HepG2 (cell line): ENCODE measurements around the gene DUSP12.

ENCODE experiments used
- CHD4 ChIP-seq: fragments of 200-600 bp; sonication (generic); IDR thresholded peaks from 2 replicates; pipeline ENCODE4 v1.7.0; 2017; ENCODE audit warnings: mild to moderate bottlenecking, low read length, borderline replicate concordance
- CTCF ChIP-seq: sonication (generic); formaldehyde crosslinking; IDR thresholded peaks from 2 replicates; pipeline ENCODE4 v1.5.0; 2020; ENCODE audit warnings: mild to moderate bottlenecking, missing genetic modification reagents, moderate library complexity
- ELF4 ChIP-seq: sonication (generic); formaldehyde crosslinking; IDR thresholded peaks from 2 replicates; pipeline ENCODE4 v1.5.0; 2020; ENCODE audit warnings: missing genetic modification reagents, mild to moderate bottlenecking, moderate library complexity, borderline replicate concordance
- KAT8 ChIP-seq: IDR thresholded peaks from 2 replicates; pipeline ENCODE4 v1.6.1; 2016; ENCODE audit warnings: missing genetic modification reagents, missing compliant biosample characterization
- NFYC ChIP-seq: IDR thresholded peaks from 2 replicates; pipeline ENCODE4 v1.6.1; 2016; ENCODE audit warnings: missing genetic modification reagents, missing compliant biosample characterization
- SNAI1 ChIP-seq: sonication (generic); formaldehyde crosslinking; IDR thresholded peaks from 2 replicates; pipeline ENCODE4 v1.5.0; 2020; ENCODE audit warnings: mild to moderate bottlenecking, missing genetic modification reagents, borderline replicate concordance
- SUZ12 ChIP-seq: fragments of 150-350 bp; IDR thresholded peaks from 2 replicates; pipeline ENCODE4 v1.6.1; 2014; ENCODE audit warnings: low read depth, low read length
- TAF1 ChIP-seq: sonication (generic); formaldehyde crosslinking; IDR thresholded peaks from 2 replicates; pipeline ENCODE4 v1.4.0; 2020; ENCODE audit warnings: missing genetic modification reagents
- ZBTB42 ChIP-seq: sonication (generic); formaldehyde crosslinking; IDR thresholded peaks from 2 replicates; pipeline ENCODE4 v1.5.0; 2020; ENCODE audit warnings: mild to moderate bottlenecking, missing genetic modification reagents
- TF ChIP-seq, protein P1 (sequence below), 2 experiments: sonication (generic) in 1 of 2; formaldehyde crosslinking in 1 of 2; IDR thresholded peaks; 2 replicates each; pipeline versions ENCODE4 v1.4.0 to v1.6.1; 2018 to 2020; ENCODE audit warnings: missing genetic modification reagents in 2 of 2, borderline replicate concordance in 1 of 2, low read depth in 1 of 2, mild to moderate bottlenecking in 1 of 2, missing biosample characterization in 1 of 2
- TF ChIP-seq, protein P2 (sequence below): sonication (generic); formaldehyde crosslinking; IDR thresholded peaks from 2 replicates; pipeline ENCODE4 v1.4.0; 2020; ENCODE audit warnings: missing genetic modification reagents, borderline replicate concordance

- TF ChIP-seq ZBTB42 (CRISPR knock-in tag): no peak
- no peak for TF ChIP-seq SNAI1 (CRISPR knock-in tag)
- TF ChIP-seq KAT8 (CRISPR knock-in tag): peak; percentile 79; the same call in 1 of the 2 replicates
- TF ChIP-seq TAF1 (CRISPR knock-in tag): no peak
- TF ChIP-seq, protein P1, sequence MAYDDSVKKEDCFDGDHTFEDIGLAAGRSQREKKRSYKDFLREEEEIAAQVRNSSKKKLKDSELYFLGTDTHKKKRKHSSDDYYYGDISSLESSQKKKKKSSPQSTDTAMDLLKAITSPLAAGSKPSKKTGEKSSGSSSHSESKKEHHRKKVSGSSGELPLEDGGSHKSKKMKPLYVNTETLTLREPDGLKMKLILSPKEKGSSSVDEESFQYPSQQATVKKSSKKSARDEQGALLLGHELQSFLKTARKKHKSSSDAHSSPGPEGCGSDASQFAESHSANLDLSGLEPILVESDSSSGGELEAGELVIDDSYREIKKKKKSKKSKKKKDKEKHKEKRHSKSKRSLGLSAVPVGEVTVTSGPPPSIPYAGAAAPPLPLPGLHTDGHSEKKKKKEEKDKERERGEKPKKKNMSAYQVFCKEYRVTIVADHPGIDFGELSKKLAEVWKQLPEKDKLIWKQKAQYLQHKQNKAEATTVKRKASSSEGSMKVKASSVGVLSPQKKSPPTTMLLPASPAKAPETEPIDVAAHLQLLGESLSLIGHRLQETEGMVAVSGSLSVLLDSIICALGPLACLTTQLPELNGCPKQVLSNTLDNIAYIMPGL (CRISPR knock-in tag; IDR thresholded peaks at IDR 0.05; ENCODE audit: borderline replicate concordance in 1 of 2, low read depth in 1 of 2): peak; percentile 54 to 57; a peak in 2 of 4 replicates
- TF ChIP-seq, protein P2, sequence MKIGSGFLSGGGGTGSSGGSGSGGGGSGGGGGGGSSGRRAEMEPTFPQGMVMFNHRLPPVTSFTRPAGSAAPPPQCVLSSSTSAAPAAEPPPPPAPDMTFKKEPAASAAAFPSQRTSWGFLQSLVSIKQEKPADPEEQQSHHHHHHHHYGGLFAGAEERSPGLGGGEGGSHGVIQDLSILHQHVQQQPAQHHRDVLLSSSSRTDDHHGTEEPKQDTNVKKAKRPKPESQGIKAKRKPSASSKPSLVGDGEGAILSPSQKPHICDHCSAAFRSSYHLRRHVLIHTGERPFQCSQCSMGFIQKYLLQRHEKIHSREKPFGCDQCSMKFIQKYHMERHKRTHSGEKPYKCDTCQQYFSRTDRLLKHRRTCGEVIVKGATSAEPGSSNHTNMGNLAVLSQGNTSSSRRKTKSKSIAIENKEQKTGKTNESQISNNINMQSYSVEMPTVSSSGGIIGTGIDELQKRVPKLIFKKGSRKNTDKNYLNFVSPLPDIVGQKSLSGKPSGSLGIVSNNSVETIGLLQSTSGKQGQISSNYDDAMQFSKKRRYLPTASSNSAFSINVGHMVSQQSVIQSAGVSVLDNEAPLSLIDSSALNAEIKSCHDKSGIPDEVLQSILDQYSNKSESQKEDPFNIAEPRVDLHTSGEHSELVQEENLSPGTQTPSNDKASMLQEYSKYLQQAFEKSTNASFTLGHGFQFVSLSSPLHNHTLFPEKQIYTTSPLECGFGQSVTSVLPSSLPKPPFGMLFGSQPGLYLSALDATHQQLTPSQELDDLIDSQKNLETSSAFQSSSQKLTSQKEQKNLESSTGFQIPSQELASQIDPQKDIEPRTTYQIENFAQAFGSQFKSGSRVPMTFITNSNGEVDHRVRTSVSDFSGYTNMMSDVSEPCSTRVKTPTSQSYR (CRISPR knock-in tag): no peak
- no peak for TF ChIP-seq ELF4 (CRISPR knock-in tag)
- TF ChIP-seq CHD4: peak; percentile 76
- TF ChIP-seq CTCF (CRISPR knock-in tag): no peak
- TF ChIP-seq SUZ12: no peak
- TF ChIP-seq NFYC: no peak
Measured at GRCh38 chr1:161702250-161702649, 47.3 kb upstream of the DUSP12 start.
